GM12875 (cell line): ENCODE measurements around the gene TCERG1L.

ENCODE experiments used
- H3K4me3 ChIP-seq: one replicate; pipeline ENCODE4 v1.5.1; 2011; ENCODE audit warnings: low read depth, low read length, control low read depth
- TF ChIP-seq, protein P1 (sequence below): IDR thresholded peaks from 2 replicates; pipeline ENCODE4 v1.5.1; 2011; ENCODE audit warnings: low read depth, mild to moderate bottlenecking, control low read depth, inconsistent platforms, low read length, moderate library complexity, borderline replicate concordance; ENCODE audit not compliant: insufficient read depth

TCERG1L gene

DNA sequence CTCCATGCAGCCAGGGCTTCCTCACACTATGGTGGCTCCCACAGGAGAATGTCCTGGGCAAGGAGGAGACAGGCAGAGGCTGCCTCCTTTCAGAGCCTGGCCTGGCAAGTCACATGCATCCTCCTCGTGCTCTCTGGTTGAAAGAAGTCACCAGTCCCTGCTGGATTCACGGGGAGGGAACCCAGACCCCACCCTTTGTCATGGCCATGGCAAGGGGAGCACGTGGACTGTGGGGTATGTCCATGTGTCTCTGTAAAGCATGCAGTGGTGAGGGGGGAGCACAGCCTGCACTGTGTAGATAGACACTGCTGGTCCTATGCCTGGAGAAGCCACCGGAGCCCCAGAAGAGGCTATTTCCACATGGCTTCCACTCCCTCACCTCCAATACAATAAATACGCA is 225.0 kb downstream of the TCERG1L start:
- TF ChIP-seq, protein P1, sequence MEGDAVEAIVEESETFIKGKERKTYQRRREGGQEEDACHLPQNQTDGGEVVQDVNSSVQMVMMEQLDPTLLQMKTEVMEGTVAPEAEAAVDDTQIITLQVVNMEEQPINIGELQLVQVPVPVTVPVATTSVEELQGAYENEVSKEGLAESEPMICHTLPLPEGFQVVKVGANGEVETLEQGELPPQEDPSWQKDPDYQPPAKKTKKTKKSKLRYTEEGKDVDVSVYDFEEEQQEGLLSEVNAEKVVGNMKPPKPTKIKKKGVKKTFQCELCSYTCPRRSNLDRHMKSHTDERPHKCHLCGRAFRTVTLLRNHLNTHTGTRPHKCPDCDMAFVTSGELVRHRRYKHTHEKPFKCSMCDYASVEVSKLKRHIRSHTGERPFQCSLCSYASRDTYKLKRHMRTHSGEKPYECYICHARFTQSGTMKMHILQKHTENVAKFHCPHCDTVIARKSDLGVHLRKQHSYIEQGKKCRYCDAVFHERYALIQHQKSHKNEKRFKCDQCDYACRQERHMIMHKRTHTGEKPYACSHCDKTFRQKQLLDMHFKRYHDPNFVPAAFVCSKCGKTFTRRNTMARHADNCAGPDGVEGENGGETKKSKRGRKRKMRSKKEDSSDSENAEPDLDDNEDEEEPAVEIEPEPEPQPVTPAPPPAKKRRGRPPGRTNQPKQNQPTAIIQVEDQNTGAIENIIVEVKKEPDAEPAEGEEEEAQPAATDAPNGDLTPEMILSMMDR: no peak

GRCh38 chr10:131086094-131086493 is 225.4 kb downstream of the TCERG1L start:
- no peak overlapping the region for H3K4me3 ChIP-seq
- TF ChIP-seq, protein P1: no peak

More for the DNA sequence above, 225.0 kb downstream of the TCERG1L start:
- H3K4me3 ChIP-seq: no peak overlapping the region

- no peak overlapping the region for H3K4me3 ChIP-seq
- TF ChIP-seq, protein P1: no peak
Measured at GRCh38 chr10:131085091-131085860, 226.2 kb downstream of the TCERG1L start.

DNA sequence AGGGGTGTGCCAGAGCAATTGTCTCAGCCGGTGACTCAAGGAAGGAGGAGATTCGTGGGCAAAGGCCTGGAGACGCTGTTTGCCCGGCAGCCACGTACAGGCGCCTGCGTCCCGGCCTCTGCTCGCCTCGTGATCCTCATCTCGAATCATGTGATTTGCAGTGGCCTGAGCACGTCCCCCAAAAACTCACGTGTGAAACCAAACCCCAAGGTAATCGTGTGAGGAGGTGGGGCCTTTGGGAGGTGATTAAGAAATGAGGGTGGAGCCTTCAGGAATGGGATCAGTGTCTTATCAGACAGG is 226.8 kb downstream of the TCERG1L start:
- no peak overlapping the region for H3K4me3 ChIP-seq
- TF ChIP-seq, protein P1: no peak

DNA sequence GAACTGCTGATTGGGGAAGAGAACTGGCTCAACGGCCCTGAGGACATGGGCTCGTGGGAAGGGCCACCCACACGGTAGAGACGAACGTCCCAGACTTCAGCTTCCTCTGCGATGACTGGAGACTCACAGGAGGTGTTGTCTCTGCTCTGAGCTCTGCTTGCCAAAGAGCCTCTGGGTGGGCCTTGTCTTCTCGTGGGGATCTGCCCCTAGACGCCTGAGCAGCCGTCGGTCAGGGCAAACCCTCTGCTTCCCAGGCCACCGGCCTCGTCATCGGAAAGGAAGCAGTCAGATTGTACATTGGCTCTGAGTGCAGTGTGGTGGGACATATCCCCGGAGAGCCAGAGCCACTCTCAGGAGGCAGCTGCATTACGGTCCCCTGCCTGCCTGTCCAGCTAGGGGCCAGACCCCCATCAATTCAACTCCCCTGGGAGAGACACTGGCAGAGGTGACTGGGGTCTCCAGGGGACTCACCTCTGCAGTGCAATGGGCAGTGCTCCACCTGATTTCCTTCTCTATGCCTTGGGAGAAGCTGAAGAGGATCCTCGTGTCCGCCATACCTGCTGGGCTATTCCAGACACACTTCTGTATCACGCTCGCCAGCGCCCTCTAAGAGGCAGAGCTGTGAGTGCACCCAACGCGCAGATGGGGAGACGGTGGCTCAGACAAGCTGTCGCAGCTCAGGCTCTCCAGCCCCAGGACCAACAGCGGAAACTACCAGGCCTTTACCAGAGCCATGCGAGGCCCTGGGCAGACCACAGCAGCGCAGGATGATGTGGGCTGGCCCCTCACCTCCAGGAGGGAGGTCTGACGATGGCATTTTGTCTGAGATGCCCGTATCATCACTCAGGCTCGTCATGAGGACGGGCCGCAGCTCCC is 227.4 kb downstream of the TCERG1L start:
- H3K4me3 ChIP-seq: no peak overlapping the region
- TF ChIP-seq, protein P1: no peak

DNA sequence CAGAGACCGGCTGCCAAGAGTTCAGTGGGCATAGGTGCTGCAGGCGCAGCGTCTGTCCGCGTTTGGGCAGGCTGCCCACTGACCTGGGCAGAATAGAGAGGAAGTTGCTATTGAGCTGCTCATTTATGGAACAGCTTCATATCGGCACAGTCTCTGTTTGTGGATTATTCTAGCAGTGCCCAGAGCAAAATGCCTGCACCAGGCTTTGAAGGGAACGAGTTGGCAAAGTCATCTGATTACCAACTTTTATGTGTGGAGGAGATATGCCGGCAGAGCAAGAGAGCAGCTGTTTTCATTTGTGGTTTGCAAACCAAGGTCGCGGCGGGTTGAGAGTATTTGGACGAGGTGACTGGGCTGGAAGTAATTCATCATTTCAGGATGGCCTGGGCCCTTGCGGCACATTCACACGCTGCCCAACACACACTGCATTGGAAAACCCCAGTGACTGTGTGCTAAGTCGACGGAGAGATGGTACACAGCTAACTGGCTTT is 228.5 kb downstream of the TCERG1L start:
- H3K4me3 ChIP-seq: no peak overlapping the region
- TF ChIP-seq, protein P1: no peak
